Endothelial cell of umbilical vein (primary cell): ENCODE results near the gene HDLBP. TPM values are rescaled to one million over a fixed set of nuclear protein-coding genes. Genes with fewer than 3 reads are reported as not detected.

Experiments used
- BruUV-seq: library from RNA; stranded (reverse); fragments of 400-500 nt; replicated peaks from 2 replicates; lab custom pipeline; 2021; lab: Mats Ljungman, UMichigan
- CTCF ChIA-PET: fragments of 300-600, 350-600 bp; sonication (Branson Sonifier 250); formaldehyde crosslinking; loops from one replicate; lab custom pipeline; 2021; ENCODE audit warnings: antibody characterized with exemption, inconsistent platforms; lab: Charles Lee
- POLR2A ChIA-PET: fragments of 300-600, 350-600 bp; sonication (Branson Sonifier 250); formaldehyde crosslinking; loops from one replicate; lab custom pipeline; 2021; ENCODE audit warnings: antibody characterized with exemption, inconsistent platforms; lab: Charles Lee
- DNase-seq: peaks from one replicate; pipeline ENCODE4 v3.0.0-alpha.2; 2011; ENCODE audit warnings: low read depth, low spot score
- FAIRE-seq: peaks from 2 replicates; lab custom pipeline; 2011; peaks lifted over from hg19 to GRCh38; lab: Jason Lieb, UNC
- H2AFZ ChIP-seq: 2 replicates; pipeline ENCODE4 v1.6.0; 2012; ENCODE audit warnings: low read depth, low read length, control low read depth, inconsistent platforms
- H3K27ac ChIP-seq: 2 replicates; pipeline ENCODE4 v1.5.1; 2011; ENCODE audit warnings: low read depth, mild to moderate bottlenecking, control low read depth, low read length, moderate library complexity; ENCODE audit not compliant: insufficient read depth
- H3K27me3 ChIP-seq, 2 experiments: 2 replicates each; pipeline versions ENCODE4 v1.6.0 to v1.6.1; 2011; ENCODE audit warnings: low read length in 2 of 2, mixed read lengths in 1 of 2; ENCODE audit not compliant: control insufficient read depth in 2 of 2, insufficient read depth in 2 of 2
- H3K36me3 ChIP-seq, 2 experiments: 2 replicates in 1 of 2; 3 replicates in 1 of 2; pipeline ENCODE4 v1.5.1; 2011; ENCODE audit warnings: low read length in 2 of 2, mild to moderate bottlenecking in 1 of 2, moderate library complexity in 1 of 2; ENCODE audit not compliant: control insufficient read depth in 2 of 2, insufficient read depth in 2 of 2; ENCODE audit errors: extremely low read depth in 1 of 2
- H3K4me1 ChIP-seq: 3 replicates; pipeline ENCODE4 v1.5.1; 2011; ENCODE audit warnings: mild to moderate bottlenecking, low read length; ENCODE audit not compliant: control insufficient read depth, insufficient read depth; ENCODE audit errors: extremely low read depth
- H3K4me2 ChIP-seq: 2 replicates; pipeline ENCODE4 v1.6.1; 2011; ENCODE audit warnings: low read length, control low read depth, mixed read lengths; ENCODE audit not compliant: insufficient read depth
- H3K4me3 ChIP-seq, 3 experiments: fragments of 200-600 bp in 1 of 3; sonication (generic), shearing (Covaris generic) in 1 of 3; replicated peaks in 1 of 3; 2 replicates each; pipeline ENCODE4 v1.5.1; 2011 to 2016; ENCODE audit warnings: control low read depth in 3 of 3, low read length in 3 of 3, mild to moderate bottlenecking in 2 of 3, inconsistent platforms in 1 of 3, low read depth in 1 of 3, moderate library complexity in 1 of 3; ENCODE audit not compliant: insufficient read depth in 1 of 3
- H3K79me2 ChIP-seq: 2 replicates; pipeline ENCODE4 v1.6.0; 2012; ENCODE audit warnings: low read length, inconsistent platforms; ENCODE audit not compliant: control insufficient read depth, insufficient read depth
- H3K9ac ChIP-seq: replicated peaks from 2 replicates; pipeline ENCODE3; 2011; ENCODE audit warnings: low read length, control low read depth; ENCODE audit not compliant: insufficient read depth; ENCODE audit errors: extremely low read depth
- H3K9me1 ChIP-seq: replicated peaks from 3 replicates; pipeline ENCODE4 v1.6.0; 2011; ENCODE audit warnings: mild to moderate bottlenecking, low read length; ENCODE audit not compliant: control insufficient read depth, insufficient read depth; ENCODE audit errors: extremely low read depth
- H3K9me3 ChIP-seq: replicated peaks from 2 replicates; pipeline ENCODE4 v1.5.1; 2012; ENCODE audit warnings: low read length, inconsistent platforms; ENCODE audit not compliant: control insufficient read depth, insufficient read depth
- H4K20me1 ChIP-seq: replicated peaks from 2 replicates; pipeline ENCODE3; 2011; ENCODE audit warnings: mild to moderate bottlenecking, low read length; ENCODE audit not compliant: control insufficient read depth, insufficient read depth; ENCODE audit errors: extremely low read depth
- CTCF ChIP-seq, 2 donors: IDR thresholded peaks; 1 replicate in 1 of 2; 2 replicates in 1 of 2; pipeline ENCODE4 v1.5.1; 2011; ENCODE audit warnings: low read length in 2 of 2, mild to moderate bottlenecking in 2 of 2, moderate library complexity in 2 of 2, control low read depth in 1 of 2, inconsistent platforms in 1 of 2, low read depth in 1 of 2; ENCODE audit not compliant: insufficient read depth in 1 of 2; ENCODE audit errors: extremely low read depth in 1 of 2
- EZH2 ChIP-seq: IDR thresholded peaks from 2 replicates; pipeline ENCODE4 v1.6.1; 2012; ENCODE audit warnings: borderline replicate concordance, low read depth, mild to moderate bottlenecking, moderate library complexity, low read length, inconsistent platforms; ENCODE audit not compliant: severe bottlenecking
- FOS ChIP-seq: IDR thresholded peaks from 2 replicates; pipeline ENCODE4 v1.6.1; 2011; ENCODE audit warnings: mild to moderate bottlenecking, low read length, moderate library complexity, borderline replicate concordance; ENCODE audit not compliant: insufficient read depth
- GATA2 ChIP-seq: IDR thresholded peaks from 2 replicates; pipeline ENCODE4 v1.7.0; 2011; ENCODE audit warnings: low read depth, mild to moderate bottlenecking, moderate library complexity, mixed read lengths, low read length; ENCODE audit not compliant: insufficient read length, insufficient read depth
- JUN ChIP-seq: IDR thresholded peaks from 2 replicates; pipeline ENCODE4 v1.6.1; 2011; ENCODE audit warnings: borderline replicate concordance, low read depth; ENCODE audit not compliant: insufficient read length, insufficient read depth
- MAX ChIP-seq: IDR thresholded peaks from 2 replicates; pipeline ENCODE4 v1.6.1; 2011; ENCODE audit not compliant: insufficient read depth, insufficient read length
- MYC ChIP-seq: IDR thresholded peaks from one replicate; pipeline ENCODE4 v1.6.1; 2011; ENCODE audit warnings: mild to moderate bottlenecking, low read depth, low read length
- POLR2A ChIP-seq: IDR thresholded peaks from 2 replicates; pipeline ENCODE4 v1.6.1; 2012; ENCODE audit warnings: low read depth, mild to moderate bottlenecking, control low read depth, low read length
- POLR2AphosphoS5 ChIP-seq: IDR thresholded peaks from 2 replicates; pipeline ENCODE4 v1.6.1; 2012; ENCODE audit warnings: low read depth, mild to moderate bottlenecking, control low read depth, low read length, moderate library complexity; ENCODE audit not compliant: insufficient read depth
- dilution Hi-C: fragments of 300-500 bp; cut with MboI; formaldehyde crosslinking; loops from one replicate; pipeline ENCODE4 v1.15.0; 2019; ENCODE audit warnings: low sequenced_read_pairs; ENCODE audit not compliant: extremely low pct_ligation_motif_present
- intact Hi-C: fragments of 100-400 bp; cut with micrococcal nuclease; formaldehyde crosslinking; loops from one replicate; pipeline ENCODE4 v1.10.0; 2022
- polyA plus RNA-seq, 4 experiments: library from polyadenylated mRNA; depleted of rRNA in 3 of 4; stranded (reverse) in 3 of 4; unstranded in 1 of 4; fragments of >200 nt; gene quantifications; 2 replicates each; pipeline versions ENCODE4 v1.2.1 to v1.2.3, GENCODE V29; 2011 to 2012; ENCODE audit warnings: missing spikeins in 1 of 4
- total RNA-seq: library from RNA; stranded (reverse); gene quantifications from 2 replicates; pipeline ENCODE4 v1.2.3, GENCODE V29; 2021

Gene HDLBP
- total and polyA plus RNA-seq, 2 donors (not counting 3 experiments of a cell fraction or from before 2014, with no cell fraction given): 379 to 569 TPM

- H3K79me2 ChIP-seq: no peaks in the 10 kb centered on the region
- no peak overlapping the region for H3K4me2 ChIP-seq
- no peaks in the 10 kb centered on the region for H4K20me1 ChIP-seq
- H3K9me3 ChIP-seq: no peaks in the 10 kb centered on the region
- intact Hi-C loops: no loop called here
- H3K9me1 ChIP-seq: no peaks in the 10 kb centered on the region
- dilution Hi-C loops: no loop called here
- BruUV-seq: no TSS peak
- FAIRE-seq (no peak), DNase-seq (no peak)
- no peak for TF ChIP-seq CTCF (IDR thresholded peaks at IDR 0.05; ENCODE audit: extremely low read depth in 1 of 2, insufficient read depth in 1 of 2, low read depth in 1 of 2, low read length in 2 of 2)
- TF ChIP-seq GATA2: no peak
- TF ChIP-seq JUN: no peak
- H3K4me3 ChIP-seq: no peak overlapping the region
- ChIA-PET CTCF (no interaction called here), POLR2A (no interaction called here)
- no peaks in the 10 kb centered on the region for H3K27me3 ChIP-seq
- H3K36me3 ChIP-seq: no peaks in the 10 kb centered on the region
- no peak overlapping the region for H3K9ac ChIP-seq
- H3K27ac ChIP-seq: no peak overlapping the region
- no peak overlapping the region for H2AFZ ChIP-seq
- no peaks in the 10 kb centered on the region for H3K4me1 ChIP-seq
These were observed 124.4 kb downstream of the HDLBP start for GRCh38 chr2:241191081-241191480.

GRCh38 chr2:241190291-241190981 is 125.0 kb downstream of the HDLBP start:
- ChIA-PET CTCF (interaction anchor here (0.9 kb wide), 1 partner anchor 207 kb away, joined by 3 read pairs; no protein-coding TSS in a partner anchor), POLR2A (no interaction called here)
- Histone ChIP-seq H3K36me3 (no peaks in the 10 kb centered on the region), H3K4me3 (no peak overlapping the region), H3K9ac (no peak overlapping the region), H3K9me1 (no peaks in the 10 kb centered on the region), H3K27me3 (no peaks in the 10 kb centered on the region), H3K79me2 (no peaks in the 10 kb centered on the region), H3K27ac (no peak overlapping the region), H3K9me3 (no peaks in the 10 kb centered on the region), H3K4me2 (no peak overlapping the region), H4K20me1 (no peaks in the 10 kb centered on the region), H3K4me1 (no peaks in the 10 kb centered on the region), H2AFZ (no peak overlapping the region)
- dilution Hi-C loops (no loop called here), intact Hi-C loops (no loop called here)
- BruUV-seq: no TSS peak
- FAIRE-seq (no peak), DNase-seq (no peak)
- no peak for TF ChIP-seq FOS
- TF ChIP-seq POLR2AphosphoS5: no peak
- TF ChIP-seq MYC: no peak
- TF ChIP-seq EZH2: no peak
- no peak for TF ChIP-seq POLR2A
- TF ChIP-seq CTCF (IDR thresholded peaks at IDR 0.05; ENCODE audit: extremely low read depth in 1 of 2, insufficient read depth in 1 of 2, low read depth in 1 of 2, low read length in 2 of 2): no peak
- TF ChIP-seq JUN: no peak
- TF ChIP-seq MAX: no peak
- TF ChIP-seq GATA2: no peak
